Measurements from ENCODE around the gene LGR6.
A peak's percentile ranks its signal among the peaks of the same experiment; 100 is the strongest.

The LGR6 gene

DNA sequence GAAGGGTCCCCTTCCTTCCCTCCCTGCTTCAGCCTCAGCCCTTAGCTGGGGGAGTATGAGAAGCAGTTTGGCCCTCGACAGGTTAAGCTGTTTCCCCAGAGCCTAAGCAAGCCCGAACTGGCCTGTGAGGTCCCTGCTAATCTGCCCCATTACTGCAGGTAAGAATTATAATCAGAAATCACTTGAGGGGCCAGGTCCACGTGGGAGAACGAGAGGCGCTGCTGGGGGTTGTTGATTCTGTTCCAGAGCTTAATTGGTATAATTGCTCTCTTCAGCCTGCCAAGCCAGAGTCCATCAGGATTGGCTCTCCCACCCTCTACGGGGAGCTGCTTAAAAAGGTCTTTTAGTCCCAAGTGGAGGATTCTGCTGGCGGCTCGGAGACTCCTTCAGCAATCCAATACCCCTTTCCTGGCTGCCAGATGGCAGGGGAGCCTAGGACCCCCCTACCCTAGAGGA lies 77.3 kb downstream of the LGR6 start (continued):
- TF ChIP-seq, protein P1, sequence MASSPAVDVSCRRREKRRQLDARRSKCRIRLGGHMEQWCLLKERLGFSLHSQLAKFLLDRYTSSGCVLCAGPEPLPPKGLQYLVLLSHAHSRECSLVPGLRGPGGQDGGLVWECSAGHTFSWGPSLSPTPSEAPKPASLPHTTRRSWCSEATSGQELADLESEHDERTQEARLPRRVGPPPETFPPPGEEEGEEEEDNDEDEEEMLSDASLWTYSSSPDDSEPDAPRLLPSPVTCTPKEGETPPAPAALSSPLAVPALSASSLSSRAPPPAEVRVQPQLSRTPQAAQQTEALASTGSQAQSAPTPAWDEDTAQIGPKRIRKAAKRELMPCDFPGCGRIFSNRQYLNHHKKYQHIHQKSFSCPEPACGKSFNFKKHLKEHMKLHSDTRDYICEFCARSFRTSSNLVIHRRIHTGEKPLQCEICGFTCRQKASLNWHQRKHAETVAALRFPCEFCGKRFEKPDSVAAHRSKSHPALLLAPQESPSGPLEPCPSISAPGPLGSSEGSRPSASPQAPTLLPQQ (tag by site-specific recombination; IDR thresholded peaks at IDR 0.05), result no peak
- no peak for TF ChIP-seq ZNF664 (tag by site-specific recombination; IDR thresholded peaks at IDR 0.05)
- TF ChIP-seq, protein P2, sequence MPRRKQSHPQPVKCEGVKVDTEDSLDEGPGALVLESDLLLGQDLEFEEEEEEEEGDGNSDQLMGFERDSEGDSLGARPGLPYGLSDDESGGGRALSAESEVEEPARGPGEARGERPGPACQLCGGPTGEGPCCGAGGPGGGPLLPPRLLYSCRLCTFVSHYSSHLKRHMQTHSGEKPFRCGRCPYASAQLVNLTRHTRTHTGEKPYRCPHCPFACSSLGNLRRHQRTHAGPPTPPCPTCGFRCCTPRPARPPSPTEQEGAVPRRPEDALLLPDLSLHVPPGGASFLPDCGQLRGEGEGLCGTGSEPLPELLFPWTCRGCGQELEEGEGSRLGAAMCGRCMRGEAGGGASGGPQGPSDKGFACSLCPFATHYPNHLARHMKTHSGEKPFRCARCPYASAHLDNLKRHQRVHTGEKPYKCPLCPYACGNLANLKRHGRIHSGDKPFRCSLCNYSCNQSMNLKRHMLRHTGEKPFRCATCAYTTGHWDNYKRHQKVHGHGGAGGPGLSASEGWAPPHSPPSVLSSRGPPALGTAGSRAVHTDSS (tag by site-specific recombination; IDR thresholded peaks at IDR 0.05), result no peak
- TF ChIP-seq IKZF3 (tag by site-specific recombination; IDR thresholded peaks at IDR 0.05), result 0 out of 2 replicates have a peak, but pooled peaks have one; percentile 56
- no peak for TF ChIP-seq ZNF37A (tag by site-specific recombination; IDR thresholded peaks at IDR 0.05)
- TF ChIP-seq ZNF830 (tag by site-specific recombination; IDR thresholded peaks at IDR 0.05; ENCODE audit: low read depth), result no peak
- no peak for TF ChIP-seq SCRT1 (tag by site-specific recombination; IDR thresholded peaks at IDR 0.05; ENCODE audit: borderline replicate concordance)
- TF ChIP-seq, protein P3, sequence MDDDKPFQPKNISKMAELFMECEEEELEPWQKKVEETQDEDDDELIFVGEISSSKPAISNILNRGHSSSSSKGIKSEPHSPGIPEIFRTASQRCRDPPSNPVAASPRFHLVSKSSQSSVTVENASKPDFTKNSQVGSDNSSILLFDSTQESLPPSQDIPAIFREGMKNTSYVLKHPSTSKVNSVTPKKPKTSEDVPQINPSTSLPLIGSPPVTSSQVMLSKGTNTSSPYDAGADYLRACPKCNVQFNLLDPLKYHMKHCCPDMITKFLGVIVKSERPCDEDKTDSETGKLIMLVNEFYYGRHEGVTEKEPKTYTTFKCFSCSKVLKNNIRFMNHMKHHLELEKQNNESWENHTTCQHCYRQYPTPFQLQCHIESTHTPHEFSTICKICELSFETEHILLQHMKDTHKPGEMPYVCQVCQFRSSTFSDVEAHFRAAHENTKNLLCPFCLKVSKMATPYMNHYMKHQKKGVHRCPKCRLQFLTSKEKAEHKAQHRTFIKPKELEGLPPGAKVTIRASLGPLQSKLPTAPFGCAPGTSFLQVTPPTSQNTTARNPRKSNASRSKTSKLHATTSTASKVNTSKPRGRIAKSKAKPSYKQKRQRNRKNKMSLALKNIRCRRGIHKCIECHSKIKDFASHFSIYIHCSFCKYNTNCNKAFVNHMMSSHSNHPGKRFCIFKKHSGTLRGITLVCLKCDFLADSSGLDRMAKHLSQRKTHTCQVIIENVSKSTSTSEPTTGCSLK (tag by site-specific recombination; IDR thresholded peaks at IDR 0.05), result no peak
- no peak for TF ChIP-seq ZSCAN23 (tag by site-specific recombination; IDR thresholded peaks at IDR 0.05)
- no peak for TF ChIP-seq SP3 (tag by site-specific recombination; IDR thresholded peaks at IDR 0.05)
- no peak for TF ChIP-seq ZXDB (tag by site-specific recombination; IDR thresholded peaks at IDR 0.05)
- TF ChIP-seq ZNF610 (tag by site-specific recombination; IDR thresholded peaks at IDR 0.05; ENCODE audit: borderline replicate concordance), result no peak
- peak; percentile 27; the same call in 1 of the 2 replicates for TF ChIP-seq ZIC2 (tag by site-specific recombination; IDR thresholded peaks at IDR 0.05)
- no peak for TF ChIP-seq ZNF302 (tag by site-specific recombination; IDR thresholded peaks at IDR 0.05; ENCODE audit: low read depth)
- no peak for TF ChIP-seq ZNF221 (tag by site-specific recombination; IDR thresholded peaks at IDR 0.05; ENCODE audit: borderline replicate concordance)
- TF ChIP-seq ZNF529 (tag by site-specific recombination; IDR thresholded peaks at IDR 0.05; ENCODE audit: insufficient replicate concordance), result no peak
- TF ChIP-seq ZNF335 (tag by site-specific recombination; conservative IDR thresholded peaks at IDR 0.05), result 0 out of 2 replicates have a peak, but pooled peaks have one; percentile 23
- TF ChIP-seq OSR2 (tag by site-specific recombination; IDR thresholded peaks at IDR 0.05), result peak; percentile 53; the same call in 1 of the 2 replicates
- no peak for TF ChIP-seq ZNF404 (tag by site-specific recombination; IDR thresholded peaks at IDR 0.05)
- no peak for TF ChIP-seq KLF8 (tag by site-specific recombination; IDR thresholded peaks at IDR 0.05)
- TF ChIP-seq MEIS1 (CRISPR knock-in tag; IDR thresholded peaks at IDR 0.05; ENCODE audit: borderline replicate concordance), result no peak
- TF ChIP-seq GLI2 (tag by site-specific recombination; IDR thresholded peaks at IDR 0.05; ENCODE audit: borderline replicate concordance, low read depth), result no peak
- no peak for TF ChIP-seq ZNF623 (tag by site-specific recombination; IDR thresholded peaks at IDR 0.05)
- TF ChIP-seq ZNF555 (tag by site-specific recombination; conservative IDR thresholded peaks at IDR 0.05), result no peak
- no peak for TF ChIP-seq ZNF670 (tag by site-specific recombination; IDR thresholded peaks at IDR 0.05; ENCODE audit: low read depth)
- TF ChIP-seq ZFHX2 (tag by site-specific recombination; conservative IDR thresholded peaks at IDR 0.05), result no peak; the same call in 1 of the 2 replicates
- TF ChIP-seq, protein P4, sequence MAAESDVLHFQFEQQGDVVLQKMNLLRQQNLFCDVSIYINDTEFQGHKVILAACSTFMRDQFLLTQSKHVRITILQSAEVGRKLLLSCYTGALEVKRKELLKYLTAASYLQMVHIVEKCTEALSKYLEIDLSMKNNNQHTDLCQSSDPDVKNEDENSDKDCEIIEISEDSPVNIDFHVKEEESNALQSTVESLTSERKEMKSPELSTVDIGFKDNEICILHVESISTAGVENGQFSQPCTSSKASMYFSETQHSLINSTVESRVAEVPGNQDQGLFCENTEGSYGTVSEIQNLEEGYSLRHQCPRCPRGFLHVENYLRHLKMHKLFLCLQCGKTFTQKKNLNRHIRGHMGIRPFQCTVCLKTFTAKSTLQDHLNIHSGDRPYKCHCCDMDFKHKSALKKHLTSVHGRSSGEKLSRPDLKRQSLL (tag by site-specific recombination; IDR thresholded peaks at IDR 0.05), result no peak
- no peak for TF ChIP-seq ZNF2 (tag by site-specific recombination; IDR thresholded peaks at IDR 0.05)
- TF ChIP-seq, protein P5, sequence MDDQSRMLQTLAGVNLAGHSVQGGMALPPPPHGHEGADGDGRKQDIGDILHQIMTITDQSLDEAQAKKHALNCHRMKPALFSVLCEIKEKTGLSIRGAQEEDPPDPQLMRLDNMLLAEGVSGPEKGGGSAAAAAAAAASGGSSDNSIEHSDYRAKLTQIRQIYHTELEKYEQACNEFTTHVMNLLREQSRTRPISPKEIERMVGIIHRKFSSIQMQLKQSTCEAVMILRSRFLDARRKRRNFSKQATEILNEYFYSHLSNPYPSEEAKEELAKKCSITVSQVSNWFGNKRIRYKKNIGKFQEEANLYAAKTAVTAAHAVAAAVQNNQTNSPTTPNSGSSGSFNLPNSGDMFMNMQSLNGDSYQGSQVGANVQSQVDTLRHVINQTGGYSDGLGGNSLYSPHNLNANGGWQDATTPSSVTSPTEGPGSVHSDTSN (CRISPR knock-in tag; IDR thresholded peaks at IDR 0.05), result no peak
- TF ChIP-seq ZNF560 (tag by site-specific recombination; IDR thresholded peaks at IDR 0.05; ENCODE audit: borderline replicate concordance), result no peak
- no peak for TF ChIP-seq ZNF184 (tag by site-specific recombination; IDR thresholded peaks at IDR 0.05)
- TF ChIP-seq, protein P6, sequence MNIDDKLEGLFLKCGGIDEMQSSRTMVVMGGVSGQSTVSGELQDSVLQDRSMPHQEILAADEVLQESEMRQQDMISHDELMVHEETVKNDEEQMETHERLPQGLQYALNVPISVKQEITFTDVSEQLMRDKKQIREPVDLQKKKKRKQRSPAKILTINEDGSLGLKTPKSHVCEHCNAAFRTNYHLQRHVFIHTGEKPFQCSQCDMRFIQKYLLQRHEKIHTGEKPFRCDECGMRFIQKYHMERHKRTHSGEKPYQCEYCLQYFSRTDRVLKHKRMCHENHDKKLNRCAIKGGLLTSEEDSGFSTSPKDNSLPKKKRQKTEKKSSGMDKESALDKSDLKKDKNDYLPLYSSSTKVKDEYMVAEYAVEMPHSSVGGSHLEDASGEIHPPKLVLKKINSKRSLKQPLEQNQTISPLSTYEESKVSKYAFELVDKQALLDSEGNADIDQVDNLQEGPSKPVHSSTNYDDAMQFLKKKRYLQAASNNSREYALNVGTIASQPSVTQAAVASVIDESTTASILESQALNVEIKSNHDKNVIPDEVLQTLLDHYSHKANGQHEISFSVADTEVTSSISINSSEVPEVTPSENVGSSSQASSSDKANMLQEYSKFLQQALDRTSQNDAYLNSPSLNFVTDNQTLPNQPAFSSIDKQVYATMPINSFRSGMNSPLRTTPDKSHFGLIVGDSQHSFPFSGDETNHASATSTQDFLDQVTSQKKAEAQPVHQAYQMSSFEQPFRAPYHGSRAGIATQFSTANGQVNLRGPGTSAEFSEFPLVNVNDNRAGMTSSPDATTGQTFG (tag by site-specific recombination; IDR thresholded peaks at IDR 0.05; ENCODE audit: borderline replicate concordance), result no peak
